Myocyte (in vitro differentiated cells): Measurements from ENCODE around the gene RILPL2. TPM values are rescaled to one million over a fixed set of nuclear protein-coding genes. Genes with fewer than 3 reads are reported as not detected.
"Not testable (repeated sequence)": the region's sequence is repeated elsewhere in the genome, so short reads cannot be mapped to it uniquely, and the experiment has no call there.

Experiments used
- DNase-seq: peaks from one replicate; pipeline ENCODE4 v3.0.0-alpha.2; 2012; ENCODE audit warnings: low read depth
- polyA plus RNA-seq: library from polyadenylated mRNA; unstranded; fragments of >200 nt; gene quantifications from one replicate; pipeline ENCODE4 v1.2.1, GENCODE V29; 2012; ENCODE audit warnings: missing spikeins
- total RNA-seq: library from RNA; depleted of rRNA; stranded (reverse); fragments of >200 nt; gene quantifications from 2 replicates; pipeline ENCODE4 v1.2.3, GENCODE V29; 2014

Gene RILPL2, protein sequence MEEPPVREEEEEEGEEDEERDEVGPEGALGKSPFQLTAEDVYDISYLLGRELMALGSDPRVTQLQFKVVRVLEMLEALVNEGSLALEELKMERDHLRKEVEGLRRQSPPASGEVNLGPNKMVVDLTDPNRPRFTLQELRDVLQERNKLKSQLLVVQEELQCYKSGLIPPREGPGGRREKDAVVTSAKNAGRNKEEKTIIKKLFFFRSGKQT
- 1.7 and 1.8 TPM in 2 replicates for total RNA-seq
- polyA plus RNA-seq: 2.7 TPM

DNA sequence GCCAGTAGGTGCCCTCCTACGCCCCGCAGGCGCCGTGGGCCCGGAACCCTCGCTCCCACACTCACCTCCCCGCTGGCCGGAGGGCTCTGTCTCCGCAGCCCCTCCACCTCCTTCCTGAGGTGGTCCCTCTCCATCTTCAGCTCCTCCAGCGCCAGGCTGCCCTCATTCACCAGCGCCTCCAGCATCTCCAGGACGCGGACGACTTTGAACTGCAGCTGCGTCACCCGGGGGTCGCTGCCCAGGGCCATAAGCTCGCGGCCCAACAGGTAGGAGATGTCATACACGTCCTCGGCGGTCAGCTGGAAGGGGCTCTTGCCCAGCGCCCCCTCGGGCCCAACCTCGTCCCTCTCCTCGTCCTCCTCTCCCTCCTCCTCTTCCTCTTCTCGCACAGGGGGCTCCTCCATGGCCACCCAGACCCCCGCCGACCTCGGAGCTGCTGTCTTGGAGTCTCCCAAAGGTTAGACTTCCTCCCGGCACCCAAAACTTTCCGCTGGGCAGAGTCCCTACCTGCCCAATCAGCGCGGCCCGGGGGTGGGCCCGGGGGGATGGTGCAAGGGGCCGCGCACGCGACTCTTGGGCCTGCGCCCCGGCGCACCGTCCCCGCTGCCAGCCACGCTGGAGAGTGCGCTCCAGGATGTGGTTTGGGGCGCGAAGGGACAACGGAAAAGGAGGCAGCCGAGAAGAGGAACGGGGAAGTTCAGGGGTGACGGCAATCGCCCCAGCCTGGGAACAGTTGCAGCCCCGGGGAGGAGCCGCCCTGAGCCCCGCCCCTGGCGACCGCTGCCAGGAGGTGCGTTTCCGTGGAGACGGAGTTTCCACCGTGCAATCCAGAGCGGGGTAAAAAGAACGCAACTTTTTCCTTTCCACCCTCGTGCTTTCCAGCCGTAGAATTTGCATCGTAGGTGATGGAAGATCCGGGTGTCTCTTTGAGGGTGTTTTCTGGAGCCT lies at the start of gene RILPL2:
Gene RILPL2, minus strand, starts transcription at position 668 of the 948 bp plus-strand sequence. Its CDS starts 264 bp downstream, at position 404.
- peak; percentile 80 for DNase-seq

DNA sequence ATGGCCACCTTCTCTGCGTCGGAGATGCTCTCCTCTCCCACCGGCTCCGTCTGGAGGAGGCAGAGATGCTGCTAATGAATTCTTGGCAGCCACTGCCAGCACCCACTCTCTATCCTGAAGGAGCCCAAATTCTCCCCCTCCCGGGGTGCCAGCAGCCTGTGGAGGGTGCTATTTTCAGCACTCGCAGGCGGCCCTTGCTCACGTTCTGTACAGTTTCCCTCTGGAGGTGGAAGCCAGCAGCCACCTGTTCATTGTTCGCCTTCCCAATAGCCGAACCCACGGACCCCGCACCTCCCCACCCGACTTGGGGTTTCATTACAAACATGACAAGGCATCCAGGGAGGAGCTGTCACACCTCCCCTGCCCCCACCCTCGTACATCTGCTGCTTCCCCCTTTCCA lies 49.3 kb upstream of the RILPL2 start:
- DNase-seq: peak; percentile 74

DNA sequence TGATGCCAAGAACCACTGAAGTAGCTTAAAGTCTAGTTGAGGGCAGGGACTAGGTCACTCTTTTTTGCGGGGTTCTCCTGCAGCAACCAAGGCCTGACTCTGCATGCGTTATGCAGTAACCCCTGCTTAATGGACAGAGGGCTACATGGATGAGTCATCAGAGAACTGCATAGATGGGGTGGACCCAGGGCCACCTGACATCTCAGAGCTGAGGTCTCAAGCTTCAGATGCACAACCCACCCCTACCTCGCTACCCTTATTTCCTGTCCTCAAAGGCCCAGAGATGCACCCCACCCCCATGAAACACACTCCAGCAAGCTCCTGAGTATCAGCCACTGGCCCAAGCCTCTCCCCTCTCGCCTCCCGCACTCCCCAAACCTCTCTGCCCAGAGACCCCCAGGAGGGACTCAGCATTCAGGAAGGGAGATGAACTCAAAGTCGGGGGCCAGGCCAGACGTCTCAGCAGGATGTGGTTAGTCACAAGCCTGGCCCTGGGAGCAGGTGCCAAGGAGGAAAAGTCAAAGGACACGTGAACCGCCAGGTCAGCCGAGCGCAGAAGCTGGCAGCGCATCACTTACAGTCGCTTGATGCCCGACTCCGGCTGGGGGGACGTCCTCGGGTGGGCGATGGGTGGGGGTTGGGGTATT lies 47.2 kb upstream of the RILPL2 start:
- DNase-seq: no peak

DNA sequence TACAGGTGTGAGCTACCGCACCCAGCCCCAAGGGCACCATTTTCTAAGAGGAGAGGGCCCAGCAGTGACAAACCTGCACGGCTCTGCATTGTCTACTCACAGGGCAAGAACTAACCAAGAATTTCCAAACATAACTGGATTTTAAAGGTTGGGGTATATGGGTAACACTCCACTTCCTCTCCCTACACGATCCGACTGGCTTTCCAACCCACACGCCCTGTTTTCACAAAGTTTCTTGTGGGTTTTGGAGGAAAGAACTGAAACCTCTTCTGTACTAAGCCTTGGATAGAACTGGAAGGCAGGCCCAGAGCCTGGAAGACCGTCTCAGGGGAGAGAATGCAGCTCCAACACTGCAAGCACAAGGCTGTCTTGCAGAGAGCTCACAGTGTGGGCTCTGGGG lies 46.4 kb upstream of the RILPL2 start:
- DNase-seq: no peak

DNA sequence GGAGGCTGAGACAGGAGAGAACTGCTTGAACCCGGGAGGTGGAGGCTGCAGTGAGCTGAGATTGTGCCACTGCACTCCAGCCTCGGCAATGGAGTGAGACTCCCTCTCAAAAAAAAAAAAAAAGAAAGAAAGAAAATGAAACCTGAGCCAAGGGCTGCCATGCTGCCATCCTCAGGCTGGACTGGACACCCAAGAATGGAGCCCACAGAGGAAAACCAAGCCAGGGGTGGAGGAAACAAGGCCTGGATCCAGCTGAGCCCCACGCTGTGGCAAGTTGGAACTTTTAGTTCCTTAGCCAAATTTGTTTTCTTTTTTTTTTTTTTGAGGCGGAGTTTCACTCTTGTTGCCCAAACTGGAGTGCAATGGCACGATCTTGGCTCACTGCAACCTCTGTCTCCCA lies 44.8 kb upstream of the RILPL2 start:
- not testable (repeated sequence) for DNase-seq

DNA sequence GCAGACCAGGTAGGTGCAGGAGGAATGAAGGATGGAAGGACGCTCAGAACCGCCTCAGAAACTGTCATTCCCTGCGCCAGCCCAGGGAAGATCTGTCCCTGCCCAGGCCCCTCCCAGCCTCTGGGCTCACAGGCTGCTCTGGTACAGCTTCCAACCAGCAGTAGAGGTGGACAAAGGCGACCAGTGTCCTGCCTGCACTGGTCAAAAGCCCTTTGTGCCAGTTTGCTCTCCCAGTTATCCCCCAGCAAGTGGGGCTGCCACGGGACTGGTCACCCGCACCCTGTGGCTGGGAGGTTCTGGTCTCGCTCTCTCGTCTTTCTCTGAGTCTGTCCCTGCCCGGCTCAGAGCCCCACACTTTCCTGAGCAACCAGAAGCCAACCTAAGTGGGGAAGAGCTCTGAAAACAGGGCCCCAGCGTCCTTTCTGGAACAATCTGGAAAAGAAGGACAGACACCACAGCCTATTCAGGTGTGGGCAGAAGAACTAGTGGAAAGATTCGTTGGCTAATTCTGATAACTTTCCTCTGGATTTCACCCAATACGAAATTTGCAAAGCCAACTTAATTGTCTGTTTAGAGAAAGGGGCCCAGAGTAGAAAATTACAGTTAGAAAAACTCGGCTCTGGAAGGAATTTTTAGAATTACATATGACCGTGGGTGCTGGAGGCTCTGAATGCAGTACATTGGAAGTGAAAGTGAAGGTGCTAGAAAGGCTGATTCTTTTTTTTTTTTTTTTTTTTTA lies 43.1 kb upstream of the RILPL2 start:
- DNase-seq: peak; percentile 55

DNA sequence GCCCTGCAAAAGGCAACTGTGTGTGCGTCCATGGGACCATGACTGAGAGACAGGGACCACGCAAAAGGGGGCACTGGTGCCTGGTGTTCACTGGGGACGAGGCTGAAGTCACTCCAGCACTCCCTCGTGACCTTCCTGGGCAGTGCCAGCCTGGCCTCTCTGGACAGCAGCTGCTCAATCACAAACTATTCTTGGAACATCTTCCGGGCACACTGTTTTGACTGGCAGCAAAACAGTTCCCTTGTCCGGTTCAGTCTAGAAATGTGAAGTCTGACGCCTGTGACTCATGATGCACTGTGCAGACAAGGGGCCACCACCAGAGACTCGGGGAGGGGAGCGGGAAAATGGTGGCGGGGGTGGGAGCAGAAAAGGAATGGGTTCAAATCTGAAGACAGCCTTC lies 42.3 kb upstream of the RILPL2 start:
- DNase-seq: peak; percentile 98

DNA sequence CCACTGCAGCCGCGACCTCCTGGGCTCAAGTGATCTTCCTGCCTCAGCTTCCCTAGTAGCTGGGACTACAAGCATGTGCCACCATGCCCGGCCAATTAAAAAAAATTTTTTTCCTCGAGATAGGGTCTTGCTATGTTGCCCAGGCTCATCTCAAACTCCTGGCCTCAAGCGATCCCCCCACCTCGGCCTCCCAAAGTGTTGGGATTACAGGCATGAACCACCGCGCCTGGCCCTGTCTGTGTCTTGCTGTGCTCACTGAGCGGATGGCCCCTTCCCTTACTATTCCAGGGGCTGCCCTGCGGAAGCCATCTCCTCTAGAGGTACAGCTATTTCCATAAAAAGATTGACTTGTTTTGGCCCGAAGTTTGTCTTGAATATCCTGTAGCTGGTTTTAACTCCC lies 41.6 kb upstream of the RILPL2 start:
- DNase-seq: no peak

DNA sequence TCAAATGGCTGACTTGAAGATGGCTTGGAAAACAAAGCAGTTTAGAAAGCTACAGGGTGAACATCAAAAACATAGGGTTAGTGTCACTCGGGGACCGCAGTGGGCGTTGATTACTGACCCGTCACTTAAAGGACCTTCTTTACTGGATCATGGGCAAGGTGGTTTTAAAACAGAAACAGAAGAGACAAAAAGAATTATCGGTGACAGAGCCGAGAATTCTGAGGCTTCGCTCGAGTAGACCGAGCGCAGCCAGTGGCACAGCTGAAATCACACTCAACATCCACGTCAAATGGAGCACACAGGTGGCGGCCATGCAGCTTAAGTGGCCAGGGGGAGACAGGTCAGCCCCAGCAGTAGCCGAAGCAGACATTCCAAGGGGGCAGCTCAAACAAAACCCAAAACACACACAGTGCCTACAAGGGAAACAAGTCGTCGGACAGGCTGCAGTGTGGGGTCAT lies 38.8 kb upstream of the RILPL2 start:
- no peak for DNase-seq

DNA sequence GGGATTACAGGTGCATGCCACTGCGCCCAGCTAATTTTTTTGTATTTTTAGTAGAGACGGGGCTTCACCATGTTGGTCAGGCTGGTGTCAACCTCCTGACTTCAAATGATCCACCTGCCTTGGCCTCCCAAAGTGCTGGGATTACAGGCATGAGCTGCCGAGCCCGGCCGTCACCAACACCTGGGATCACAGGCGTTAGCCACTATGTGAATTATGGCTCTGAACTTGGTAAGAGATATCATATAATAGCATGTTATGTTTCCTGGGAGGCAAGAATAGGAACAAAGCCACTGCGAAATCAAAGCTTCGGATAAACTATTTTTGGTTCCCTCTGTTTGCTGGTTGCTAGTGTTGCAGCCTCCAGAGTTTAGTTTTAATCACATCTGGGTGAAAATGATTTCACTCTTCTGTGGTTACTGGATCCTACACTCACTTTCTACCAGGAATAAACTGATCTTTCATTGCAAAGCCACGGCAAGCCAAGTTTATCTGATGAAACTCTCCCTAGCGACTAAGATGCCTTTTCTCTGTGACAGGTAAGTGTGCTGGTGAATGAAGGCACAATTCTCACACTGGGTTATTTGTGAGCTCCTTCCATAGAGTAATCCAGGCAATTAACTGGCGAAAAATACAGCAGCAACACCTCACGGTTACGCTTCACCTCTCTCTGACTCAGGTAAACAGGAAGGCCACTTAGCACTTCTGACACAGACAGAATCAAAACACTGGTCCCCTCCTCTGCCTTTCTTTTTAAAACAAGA lies 38.2 kb upstream of the RILPL2 start:
- no peak for DNase-seq

DNA sequence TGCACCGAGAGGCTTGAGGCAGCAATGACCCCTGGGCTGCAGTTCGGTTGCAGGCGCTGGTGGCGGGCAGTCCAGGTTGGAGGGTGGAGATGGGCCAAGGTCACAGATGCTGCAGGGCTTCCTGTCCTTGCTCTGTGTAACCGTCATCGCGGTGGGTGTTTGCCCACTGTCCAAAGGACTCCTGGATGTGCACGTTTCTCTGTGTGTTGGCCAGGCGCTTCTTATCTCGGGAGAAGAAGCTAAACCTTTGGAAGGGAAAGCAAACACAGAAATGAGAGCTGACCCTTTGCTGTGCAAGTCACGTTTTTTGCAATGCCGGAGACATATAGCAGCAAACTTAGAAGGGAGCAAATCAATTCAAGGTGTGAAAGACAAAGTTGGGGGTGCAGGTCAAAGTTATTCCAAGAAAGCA lies 36.0 kb upstream of the RILPL2 start:
- DNase-seq: no peak

DNA sequence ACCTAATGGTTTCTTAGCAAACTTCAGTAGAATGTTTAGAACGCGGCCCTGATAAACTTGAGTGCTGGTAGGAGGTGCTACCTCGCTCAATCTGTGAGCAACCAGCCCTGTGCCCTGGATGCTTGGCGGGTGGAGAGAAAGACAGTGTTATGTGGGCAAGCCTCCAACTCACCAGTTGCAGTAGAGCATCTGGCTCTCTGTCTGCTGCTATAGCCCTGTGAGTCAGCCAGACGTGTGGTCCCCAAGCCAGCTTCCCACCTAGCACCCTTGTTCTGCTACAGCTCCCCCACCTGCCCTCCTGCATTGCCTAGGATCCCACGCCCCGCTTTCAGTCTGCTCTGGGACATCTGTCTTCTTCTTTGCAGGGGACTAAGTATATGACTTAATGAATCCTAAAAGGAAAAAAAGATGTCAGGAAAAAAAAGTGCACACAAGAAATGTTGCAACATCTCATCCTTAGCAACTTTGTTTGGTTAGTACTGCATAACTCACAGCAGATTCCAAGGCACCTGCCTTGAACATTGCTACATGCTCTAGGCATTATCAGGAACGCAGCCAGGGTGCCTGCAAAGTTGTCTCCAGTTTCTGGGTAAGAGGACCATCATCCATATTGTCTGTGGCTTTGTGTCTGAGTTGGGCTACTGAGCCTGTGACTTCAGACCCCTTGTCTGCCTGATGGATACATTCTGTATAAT lies 35.0 kb upstream of the RILPL2 start:
- DNase-seq: peak; percentile 51

DNA sequence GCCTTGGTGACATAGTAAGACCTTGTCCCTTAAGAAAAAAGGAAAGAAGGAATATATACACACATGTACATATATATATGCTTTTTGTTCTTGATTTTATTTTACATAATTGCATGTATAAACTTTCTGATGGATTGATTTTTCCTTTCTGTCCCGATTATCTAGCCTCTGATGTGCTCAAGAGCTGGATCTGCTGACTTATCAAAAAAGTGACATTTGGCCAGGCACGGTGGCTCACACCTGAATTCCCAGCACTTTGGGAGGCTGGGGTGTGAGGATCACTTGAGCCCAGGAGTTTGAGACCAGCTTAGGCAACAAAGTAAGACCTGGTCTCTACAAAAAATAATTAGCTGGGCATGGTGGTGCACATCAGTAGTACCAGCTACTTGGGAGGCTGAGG lies 33.5 kb upstream of the RILPL2 start:
- no peak for DNase-seq

DNA sequence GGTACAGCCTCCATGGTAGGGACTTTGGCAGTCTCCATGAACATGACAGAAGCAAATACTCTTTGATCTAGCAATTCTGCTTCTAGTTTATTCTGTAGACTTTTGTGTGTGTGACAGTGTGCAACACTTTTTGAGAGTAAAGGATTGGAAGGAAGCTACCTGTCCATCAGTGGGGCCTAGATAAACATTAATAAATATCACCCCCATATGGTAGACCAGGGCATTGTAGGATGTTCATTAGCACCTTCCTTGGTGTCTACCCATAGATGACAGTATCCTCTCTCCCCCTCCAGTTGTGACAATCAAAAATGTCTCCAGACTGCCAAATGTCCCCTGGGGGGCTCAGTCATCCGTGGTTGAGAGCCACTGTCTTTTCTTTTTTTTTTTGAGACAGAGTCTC lies 32.3 kb upstream of the RILPL2 start:
- no peak for DNase-seq

DNA sequence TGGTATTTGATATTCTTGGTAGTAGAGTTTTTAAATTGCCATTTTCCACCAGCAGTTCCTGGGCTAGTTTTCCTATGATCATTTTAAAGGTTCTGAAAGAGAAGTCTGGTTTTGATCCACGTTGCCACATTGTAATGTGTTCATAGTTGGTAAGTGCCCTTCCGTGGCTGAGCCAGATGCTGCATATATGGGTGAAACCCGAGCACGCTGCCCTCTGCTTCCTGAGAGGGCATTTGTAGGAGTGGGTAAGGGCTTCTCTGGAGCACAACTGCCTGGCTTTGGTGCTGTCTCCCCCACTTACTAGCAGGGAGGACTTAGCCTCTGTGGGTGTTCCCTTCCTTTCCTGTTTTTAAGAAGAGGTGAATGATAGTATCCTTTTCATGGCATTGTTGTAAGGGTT lies 28.6 kb upstream of the RILPL2 start:
- no peak for DNase-seq

DNA sequence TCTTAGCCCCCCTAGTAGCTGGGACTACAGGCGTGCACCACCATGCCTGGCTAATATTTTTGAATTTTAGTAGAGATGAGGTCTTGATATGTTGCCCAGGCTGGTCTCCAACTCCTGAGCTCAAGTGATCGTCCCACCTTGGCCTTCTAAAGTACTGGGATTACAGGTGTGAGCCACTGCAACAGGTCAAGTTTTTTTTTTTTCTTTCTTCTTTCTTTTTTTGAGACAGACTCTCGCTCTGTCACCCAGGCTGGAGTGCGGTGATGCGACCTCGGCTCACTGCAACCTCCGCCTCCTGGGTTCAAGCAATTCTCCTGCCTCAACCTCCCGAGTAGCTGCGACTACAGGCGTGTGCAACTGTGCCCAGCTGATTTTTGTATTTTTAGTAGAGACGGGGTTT lies 26.7 kb upstream of the RILPL2 start:
- not testable (repeated sequence) for DNase-seq

DNA sequence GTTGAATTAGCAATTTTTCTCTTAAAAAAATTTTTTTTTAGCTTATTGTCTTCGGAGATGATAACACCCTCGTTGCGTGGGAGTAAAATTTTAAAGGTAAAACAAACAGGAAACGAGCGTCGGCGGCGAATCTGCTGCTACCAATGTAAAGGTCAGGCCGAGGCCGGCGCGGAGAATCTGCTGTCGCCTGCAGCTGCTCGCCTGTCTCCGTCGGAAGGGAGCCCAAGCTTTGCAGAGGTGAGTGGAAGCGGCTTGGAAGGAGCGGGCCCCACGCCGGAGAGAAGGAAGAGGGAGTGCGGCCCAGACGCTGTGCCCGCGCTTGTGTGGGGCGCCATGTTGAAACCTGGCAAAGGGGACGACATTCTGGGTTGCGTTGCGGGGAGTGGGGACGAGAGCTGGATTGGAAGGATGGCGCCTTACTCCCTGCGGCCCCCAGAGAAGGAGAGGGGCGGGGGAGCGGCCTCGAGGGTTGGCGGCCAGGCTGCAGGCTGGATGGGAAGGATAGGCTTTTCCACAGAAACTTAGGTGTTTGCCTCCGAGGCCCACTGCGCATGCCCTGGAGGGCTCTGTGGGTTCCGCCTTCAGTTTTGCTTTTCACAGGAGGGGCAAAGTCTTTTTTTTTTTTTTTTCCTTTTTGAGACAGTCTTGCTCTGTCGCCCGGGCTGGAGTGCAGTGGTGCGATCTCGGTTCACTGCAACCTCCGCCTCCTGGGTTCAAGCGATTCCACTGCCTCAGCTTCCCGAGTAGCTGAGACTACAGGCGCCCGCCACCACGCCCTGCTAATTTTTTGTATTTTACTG lies 21.7 kb upstream of the RILPL2 start, which contains the start of gene SNRNP35:
Gene SNRNP35, plus strand, starts transcription at position 160 of the 800 bp plus-strand sequence. CDS start 7,402 bp downstream, outside the sequence.
- peak; percentile 86 for DNase-seq

DNA sequence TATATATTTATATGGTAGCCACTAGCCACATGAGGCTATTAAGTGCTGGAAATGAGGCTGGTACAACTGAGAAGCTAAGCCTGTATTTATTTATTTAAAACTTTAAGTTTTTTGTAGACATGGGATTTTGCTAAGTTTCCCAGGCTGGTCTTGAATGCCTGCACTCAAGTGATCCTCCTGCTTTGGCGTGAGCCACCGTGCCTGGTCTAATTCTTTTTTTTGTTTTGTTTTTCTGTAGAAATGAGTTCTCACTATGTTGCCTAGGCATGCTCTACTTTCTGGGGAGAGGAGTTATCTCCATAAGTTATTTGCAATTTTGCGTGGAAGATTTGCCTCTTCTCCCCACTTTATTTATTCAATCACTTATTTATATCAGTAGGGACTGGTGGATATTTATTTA lies 16.7 kb upstream of the RILPL2 start:
- no peak for DNase-seq

DNA sequence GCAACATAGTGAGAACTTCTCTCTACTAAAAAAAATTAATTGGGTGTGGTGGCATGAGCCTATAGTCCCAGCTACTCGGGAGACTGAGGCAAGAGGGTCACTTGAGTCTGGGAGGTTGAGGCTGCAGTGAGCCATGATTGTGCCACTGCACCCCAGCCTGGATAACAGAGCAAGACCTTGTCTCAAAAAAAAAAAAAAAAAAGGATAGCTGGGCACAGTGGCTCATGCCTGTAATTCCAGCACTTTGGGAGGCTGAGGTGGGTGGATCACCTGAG lies 15.7 kb upstream of the RILPL2 start:
- DNase-seq: not testable (repeated sequence)
